Hepatocyte (in vitro differentiated cells): ENCODE measurements around the gene HSPH1. TPM values are rescaled to one million over a fixed set of nuclear protein-coding genes. Genes with fewer than 3 reads are reported as not detected.
"Not testable (repeated sequence)": the region's sequence is repeated elsewhere in the genome, so short reads cannot be mapped to it uniquely, and the experiment has no call there.

Experiments
- DNase-seq: peaks from one replicate; pipeline ENCODE4 v3.0.0-alpha.2; 2016; ENCODE audit warnings: low spot score
- H2AFZ ChIP-seq: fragments of 200-600 bp; sonication (generic); 2 replicates; pipeline ENCODE4 v1.6.0; 2016; ENCODE audit warnings: antibody characterized with exemption, mild to moderate bottlenecking
- H3K27ac ChIP-seq: fragments of 200-600 bp; sonication (generic); 2 replicates; pipeline ENCODE4 v1.5.1; 2016; ENCODE audit warnings: mild to moderate bottlenecking
- H3K27me3 ChIP-seq: fragments of 200-600 bp; sonication (generic); 2 replicates; pipeline ENCODE4 v1.6.1; 2016
- H3K36me3 ChIP-seq: fragments of 200-600 bp; sonication (generic); replicated peaks from 2 replicates; pipeline ENCODE4 v1.5.1; 2016; ENCODE audit warnings: low read depth; ENCODE audit not compliant: insufficient read depth
- H3K4me1 ChIP-seq: fragments of 200-600 bp; sonication (generic); 2 replicates; pipeline ENCODE4 v1.5.1; 2016; ENCODE audit warnings: mild to moderate bottlenecking, moderate library complexity; ENCODE audit not compliant: insufficient read depth
- H3K4me2 ChIP-seq: fragments of 200-600 bp; sonication (generic); 2 replicates; pipeline ENCODE4 v1.6.0; 2016
- H3K4me3 ChIP-seq: fragments of 200-600 bp; sonication (generic); 2 replicates; pipeline ENCODE4 v1.5.1; 2016; ENCODE audit warnings: mild to moderate bottlenecking
- H3K79me2 ChIP-seq: fragments of 200-600 bp; sonication (generic); 2 replicates; pipeline ENCODE4 v1.6.0; 2017; ENCODE audit warnings: mild to moderate bottlenecking
- H3K9me2 ChIP-seq: fragments of 200-600 bp; sonication (generic); replicated peaks from 2 replicates; pipeline ENCODE4 v1.6.0; 2017; ENCODE audit warnings: mild to moderate bottlenecking; ENCODE audit not compliant: insufficient read depth
- H3K9me3 ChIP-seq: fragments of 200-600 bp; sonication (generic); 2 replicates; pipeline ENCODE4 v1.5.1; 2016; ENCODE audit warnings: low read depth, mild to moderate bottlenecking
- H4K20me1 ChIP-seq: fragments of 200-600 bp; sonication (generic); 2 replicates; pipeline ENCODE4 v1.6.0; 2016; ENCODE audit warnings: mild to moderate bottlenecking; ENCODE audit not compliant: insufficient read depth, poor library complexity, severe bottlenecking
- CTCF ChIP-seq: fragments of 200-600 bp; sonication (generic); IDR thresholded peaks from 2 replicates; pipeline ENCODE4 v1.5.1; 2016; ENCODE audit warnings: antibody characterized with exemption, mild to moderate bottlenecking; ENCODE audit not compliant: poor library complexity
- EZH2 ChIP-seq: fragments of 200-600 bp; sonication (generic); IDR thresholded peaks from 2 replicates; pipeline ENCODE4 v1.6.1; 2016; ENCODE audit warnings: antibody characterized with exemption, mild to moderate bottlenecking, borderline replicate concordance
- EZH2phosphoT487 ChIP-seq: fragments of 200-600 bp; sonication (generic); IDR thresholded peaks from one replicate; pipeline ENCODE4 v1.6.1; 2018; ENCODE audit warnings: antibody characterized with exemption, mild to moderate bottlenecking, low read depth, moderate library complexity; ENCODE audit not compliant: unreplicated experiment, severe bottlenecking
- WGBS: methylation state at CpG from one replicate; pipeline ENCODE4 v1.1.6; 2016; ENCODE audit warnings: low lambda C conversion rate; ENCODE audit errors: missing lambda C conversion rate; 5-methylcytosine and 5-hydroxymethylcytosine counted together
- polyA plus RNA-seq: library from polyadenylated mRNA; unstranded; fragments of >200 nt; fragmentation: Nextera tagmentation; extraction: Ambion mirVana; gene quantifications from 2 replicates; pipeline ENCODE4 v1.2.1, GENCODE V29; 2016
- total RNA-seq: library from RNA; depleted of rRNA; stranded (reverse); fragments of >200 nt; gene quantifications from 2 replicates; pipeline ENCODE4 v1.2.3, GENCODE V29; 2014

HSPH1 gene
- total and polyA plus RNA-seq, 2 experiments from 2014 or later: 64.1 to 74.2 TPM

- no peak for TF ChIP-seq CTCF
- TF ChIP-seq EZH2phosphoT487: no peak
- TF ChIP-seq EZH2: no peak
- no peak overlapping the region for H3K4me3 ChIP-seq
- no peaks in the 10 kb centered on the region for H3K36me3 ChIP-seq
- no peaks in the 10 kb centered on the region for H3K79me2 ChIP-seq
- no peaks in the 10 kb centered on the region for H3K4me1 ChIP-seq
- no peaks in the 10 kb centered on the region for H4K20me1 ChIP-seq
- H3K27me3 ChIP-seq: no peaks in the 10 kb centered on the region
- no peaks in the 10 kb centered on the region for H3K9me3 ChIP-seq
- 95% methylated on average over 6 of the region's 6 CpGs for WGBS
- no peak for DNase-seq
- H2AFZ ChIP-seq: no peak overlapping the region
- H3K9me2 ChIP-seq: no peaks in the 10 kb centered on the region
- no peak overlapping the region for H3K4me2 ChIP-seq
- no peak overlapping the region for H3K27ac ChIP-seq
Observed at GRCh38 chr13:31184451-31184850, 22.7 kb upstream of the HSPH1 start.

- H3K9me2 ChIP-seq: no peaks in the 10 kb centered on the region
- H3K4me2 ChIP-seq: no peak overlapping the region
- H3K79me2 ChIP-seq: no peaks in the 10 kb centered on the region
- no peaks in the 10 kb centered on the region for H3K27me3 ChIP-seq
- TF ChIP-seq EZH2: no peak
- no peak for TF ChIP-seq CTCF
- no peak for TF ChIP-seq EZH2phosphoT487
- H3K9me3 ChIP-seq: no peaks in the 10 kb centered on the region
- no peak overlapping the region for H3K4me3 ChIP-seq
- no peak for DNase-seq
- no peaks in the 10 kb centered on the region for H3K4me1 ChIP-seq
- no peak overlapping the region for H3K27ac ChIP-seq
- no peaks in the 10 kb centered on the region for H3K36me3 ChIP-seq
- no peaks in the 10 kb centered on the region for H4K20me1 ChIP-seq
- WGBS: 96% methylated on average over 20 of the region's 26 CpGs
- no peak overlapping the region for H2AFZ ChIP-seq
Observed at GRCh38 chr13:31182987-31183386, 21.3 kb upstream of the HSPH1 start.

GRCh38 chr13:31179754-31180153 is 18.1 kb upstream of the HSPH1 start:
- TF ChIP-seq CTCF (no peak), EZH2 (no peak), EZH2phosphoT487 (no peak)
- Histone ChIP-seq H3K36me3 (no peaks in the 10 kb centered on the region), H3K27me3 (no peaks in the 10 kb centered on the region), H3K27ac (no peak overlapping the region), H3K9me3 (no peaks in the 10 kb centered on the region), H3K4me3 (no peak overlapping the region), H2AFZ (no peak overlapping the region), H4K20me1 (no peaks in the 10 kb centered on the region), H3K4me1 (no peaks in the 10 kb centered on the region), H3K79me2 (no peaks in the 10 kb centered on the region), H3K4me2 (no peak overlapping the region), H3K9me2 (no peaks in the 10 kb centered on the region)
- no peak for DNase-seq
- 79% methylated on average over 5 of the region's 5 CpGs for WGBS

GRCh38 chr13:31179241-31179640 is 17.5 kb upstream of the HSPH1 start:
- no peak overlapping the region for H3K4me3 ChIP-seq
- H3K27ac ChIP-seq: no peak overlapping the region
- H4K20me1 ChIP-seq: no peaks in the 10 kb centered on the region
- TF ChIP-seq EZH2 (no peak), CTCF (no peak), EZH2phosphoT487 (no peak)
- WGBS: 98% methylated on average over 8 of the region's 8 CpGs
- H3K27me3 ChIP-seq: no peaks in the 10 kb centered on the region
- H2AFZ ChIP-seq: no peak overlapping the region
- H3K9me2 ChIP-seq: no peaks in the 10 kb centered on the region
- H3K79me2 ChIP-seq: no peaks in the 10 kb centered on the region
- no peaks in the 10 kb centered on the region for H3K9me3 ChIP-seq
- DNase-seq: no peak
- no peaks in the 10 kb centered on the region for H3K4me1 ChIP-seq
- H3K4me2 ChIP-seq: no peak overlapping the region
- no peaks in the 10 kb centered on the region for H3K36me3 ChIP-seq

- not testable (repeated sequence) for H3K36me3 ChIP-seq, H3K27me3 ChIP-seq, H3K79me2 ChIP-seq, DNase-seq, H4K20me1 ChIP-seq, H2AFZ ChIP-seq, H3K4me1 ChIP-seq, H3K9me2 ChIP-seq, H3K4me2 ChIP-seq, H3K4me3 ChIP-seq, H3K27ac ChIP-seq, H3K9me3 ChIP-seq
- WGBS: 91% methylated on average over 12 of the region's 12 CpGs
Observed at GRCh38 chr13:31177813-31178495, 16.2 kb upstream of the HSPH1 start.
